GM19240 (cell line): ENCODE data around the gene SMYD3.
"Not testable (repeated sequence)": the region's sequence is repeated elsewhere in the genome, so short reads cannot be mapped to it uniquely, and the experiment has no call there.

Experiments
- DNase-seq: peaks from one replicate; pipeline ENCODE4 v3.0.0; 2011; ENCODE audit warnings: low spot score; ENCODE audit not compliant: insufficient read length

Gene SMYD3

GRCh38 chr1:246037832-246038231 is 469.2 kb downstream of the SMYD3 start:
- no peak for DNase-seq

- no peak for DNase-seq
Measured at GRCh38 chr1:246036175-246036574, 470.9 kb downstream of the SMYD3 start.

GRCh38 chr1:246035060-246035541 is 472.0 kb downstream of the SMYD3 start:
- DNase-seq = no peak

- DNase-seq = no peak
Measured at GRCh38 chr1:246034630-246035029, 472.4 kb downstream of the SMYD3 start.

- DNase-seq = no peak
Measured at GRCh38 chr1:246032984-246033383, 474.1 kb downstream of the SMYD3 start.

GRCh38 chr1:246032031-246032551 is 475.0 kb downstream of the SMYD3 start:
- no peak for DNase-seq

- DNase-seq = no peak
Measured at GRCh38 chr1:246029616-246030015, 477.5 kb downstream of the SMYD3 start.

- not testable (repeated sequence) for DNase-seq
Measured at GRCh38 chr1:246024118-246024517, 483.0 kb downstream of the SMYD3 start.

- DNase-seq = no peak
Measured at GRCh38 chr1:246020211-246020954, 486.7 kb downstream of the SMYD3 start.

- no peak for DNase-seq
Measured at GRCh38 chr1:246018146-246018545, 488.9 kb downstream of the SMYD3 start.

- DNase-seq = no peak
Measured at GRCh38 chr1:246012341-246012740, 494.7 kb downstream of the SMYD3 start.

- no peak for DNase-seq
Measured at GRCh38 chr1:246010386-246010785, 496.7 kb downstream of the SMYD3 start.

- DNase-seq = no peak
Measured at GRCh38 chr1:246008363-246008831, 498.7 kb downstream of the SMYD3 start.

- no peak for DNase-seq
Measured at GRCh38 chr1:246005067-246005466, 502.0 kb downstream of the SMYD3 start.

GRCh38 chr1:246004301-246004700 is 502.8 kb downstream of the SMYD3 start:
- no peak for DNase-seq

GRCh38 chr1:246003442-246003730 is 503.7 kb downstream of the SMYD3 start:
- DNase-seq = no peak

- peak; percentile 46 for DNase-seq
Measured at GRCh38 chr1:246002725-246003441, 504.2 kb downstream of the SMYD3 start.

GRCh38 chr1:246001837-246002230 is 505.2 kb downstream of the SMYD3 start:
- DNase-seq = no peak

GRCh38 chr1:246001142-246001836 is 505.8 kb downstream of the SMYD3 start:
- DNase-seq = no peak

GRCh38 chr1:246000638-246001015 is 506.5 kb downstream of the SMYD3 start:
- no peak for DNase-seq

- DNase-seq = no peak
Measured at GRCh38 chr1:245999697-246000637, 507.1 kb downstream of the SMYD3 start.
